Subcutaneous adipose tissue (tissue), 4 donors: ENCODE data around the gene MRPL24. TPM values are rescaled to one million over a fixed set of nuclear protein-coding genes. Genes with fewer than 3 reads are reported as not detected.

ENCODE experiments used
- total RNA-seq, 4 donors: library from RNA; depleted of rRNA; stranded (reverse); fragments of >200 nt; gene quantifications; one replicate each; pipeline ENCODE4 v1.1.0, GENCODE V29; 2016
- TF ChIP-seq, protein P1 (sequence below): fragments of 450-650 bp; IDR thresholded peaks from one replicate; pipeline ENCODE4 v1.5.1; 2016; ENCODE audit warnings: low read depth, mild to moderate bottlenecking, control low read depth, antibody characterized with exemption, moderate library complexity

Gene MRPL24
- total RNA-seq, 4 donors from 2014 or later = 53.0 to 84.5 (median 74.0) TPM

DNA sequence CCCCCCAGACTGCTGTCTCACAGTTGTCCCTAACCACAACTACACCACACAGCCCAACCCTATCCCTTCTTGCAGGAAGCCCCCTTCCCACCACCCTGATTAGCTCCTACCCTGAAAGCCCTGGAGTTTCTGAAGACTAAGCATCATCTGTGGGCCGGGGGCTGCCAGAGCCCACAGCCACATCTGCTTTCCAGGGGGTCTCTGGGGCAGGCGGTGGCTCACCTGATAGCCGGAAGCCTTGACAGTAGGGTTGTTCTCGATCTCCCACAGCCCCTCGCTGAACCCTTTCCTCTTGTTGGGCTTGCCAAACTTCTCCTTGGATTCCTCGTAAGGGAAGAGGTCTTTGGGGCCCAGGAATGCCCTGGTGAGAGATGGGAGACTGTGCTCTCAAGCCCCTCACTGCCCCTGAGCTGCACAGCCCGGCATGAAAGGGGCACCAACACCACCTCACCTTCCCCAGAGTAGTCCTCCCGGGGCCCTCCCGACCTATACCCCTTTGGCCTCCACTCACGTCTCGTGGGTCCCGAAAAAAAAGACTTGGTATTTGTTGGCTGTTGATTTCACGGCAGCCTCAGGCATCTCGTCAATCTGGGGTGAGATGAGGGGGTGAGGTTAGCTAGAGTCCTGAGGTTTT, 4.0 kb upstream of the MRPL24 start:
- TF ChIP-seq, protein P1, sequence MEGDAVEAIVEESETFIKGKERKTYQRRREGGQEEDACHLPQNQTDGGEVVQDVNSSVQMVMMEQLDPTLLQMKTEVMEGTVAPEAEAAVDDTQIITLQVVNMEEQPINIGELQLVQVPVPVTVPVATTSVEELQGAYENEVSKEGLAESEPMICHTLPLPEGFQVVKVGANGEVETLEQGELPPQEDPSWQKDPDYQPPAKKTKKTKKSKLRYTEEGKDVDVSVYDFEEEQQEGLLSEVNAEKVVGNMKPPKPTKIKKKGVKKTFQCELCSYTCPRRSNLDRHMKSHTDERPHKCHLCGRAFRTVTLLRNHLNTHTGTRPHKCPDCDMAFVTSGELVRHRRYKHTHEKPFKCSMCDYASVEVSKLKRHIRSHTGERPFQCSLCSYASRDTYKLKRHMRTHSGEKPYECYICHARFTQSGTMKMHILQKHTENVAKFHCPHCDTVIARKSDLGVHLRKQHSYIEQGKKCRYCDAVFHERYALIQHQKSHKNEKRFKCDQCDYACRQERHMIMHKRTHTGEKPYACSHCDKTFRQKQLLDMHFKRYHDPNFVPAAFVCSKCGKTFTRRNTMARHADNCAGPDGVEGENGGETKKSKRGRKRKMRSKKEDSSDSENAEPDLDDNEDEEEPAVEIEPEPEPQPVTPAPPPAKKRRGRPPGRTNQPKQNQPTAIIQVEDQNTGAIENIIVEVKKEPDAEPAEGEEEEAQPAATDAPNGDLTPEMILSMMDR = no peak

DNA sequence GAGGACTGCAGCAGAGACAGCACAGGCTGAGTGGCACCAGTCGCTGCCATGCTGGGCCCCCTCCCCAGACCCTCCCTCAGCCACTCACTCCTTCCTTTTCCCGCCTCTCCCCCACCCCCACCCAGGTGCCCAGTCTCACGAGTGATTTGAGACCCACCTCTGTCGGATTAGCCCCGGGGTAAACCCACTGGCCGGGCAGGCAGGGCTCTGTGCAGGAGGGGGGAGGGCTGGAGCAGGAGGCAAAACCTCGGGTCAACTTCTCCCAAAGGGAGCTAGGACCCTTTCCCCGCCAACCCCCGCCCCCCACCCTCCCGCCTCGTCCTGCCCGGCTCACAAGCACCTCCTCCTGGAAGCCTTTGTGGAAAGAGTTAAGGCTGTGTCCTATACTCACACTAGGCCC, 3.5 kb upstream of the MRPL24 start:
- TF ChIP-seq, protein P1 = no peak

DNA sequence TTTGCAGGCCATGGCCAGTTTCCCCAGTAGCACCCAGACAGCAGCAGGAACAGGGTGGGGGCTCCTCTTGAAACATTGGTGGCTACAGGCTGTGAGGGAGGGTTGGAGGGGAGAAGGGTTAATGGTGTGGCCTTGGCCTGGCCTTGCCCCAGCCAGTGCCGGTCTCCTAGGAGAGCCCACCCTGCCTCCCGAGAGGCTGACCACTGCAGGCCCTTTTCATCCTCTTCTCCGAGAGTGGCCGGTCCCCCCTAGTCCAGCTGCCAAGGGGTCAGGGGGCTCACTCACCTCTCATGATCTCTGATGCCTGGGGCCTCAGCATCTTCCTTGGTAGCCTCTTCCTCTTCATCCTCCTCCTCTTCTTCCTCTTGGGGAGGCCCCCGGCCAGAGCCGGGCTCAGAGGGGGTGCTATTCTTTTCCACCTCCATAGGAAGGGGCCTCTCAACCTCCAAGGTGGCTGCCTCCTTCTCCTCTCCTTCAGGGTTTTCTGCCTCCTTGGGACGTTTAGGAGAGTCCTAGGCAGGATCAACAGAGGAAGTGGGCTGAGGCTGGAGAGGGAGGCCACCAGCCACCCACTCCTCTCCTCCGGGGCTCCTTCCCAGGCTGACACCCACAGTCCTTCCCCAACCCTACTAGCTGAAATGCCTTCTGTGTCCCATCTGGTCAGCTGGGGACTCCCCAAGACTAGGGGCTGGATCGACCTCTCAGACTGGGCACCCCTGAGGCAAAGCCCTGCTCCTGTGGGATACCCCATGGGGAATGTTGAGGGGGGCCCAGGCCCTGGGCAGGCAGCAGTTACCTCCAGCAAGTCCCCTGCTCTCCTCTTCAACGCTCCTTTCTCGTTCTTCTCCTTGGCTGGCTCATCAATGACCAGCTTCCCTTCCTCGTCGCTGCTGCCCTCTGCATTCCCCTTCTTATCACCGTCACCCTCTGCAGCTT, 2.7 kb upstream of the MRPL24 start:
- TF ChIP-seq, protein P1 = no peak

DNA sequence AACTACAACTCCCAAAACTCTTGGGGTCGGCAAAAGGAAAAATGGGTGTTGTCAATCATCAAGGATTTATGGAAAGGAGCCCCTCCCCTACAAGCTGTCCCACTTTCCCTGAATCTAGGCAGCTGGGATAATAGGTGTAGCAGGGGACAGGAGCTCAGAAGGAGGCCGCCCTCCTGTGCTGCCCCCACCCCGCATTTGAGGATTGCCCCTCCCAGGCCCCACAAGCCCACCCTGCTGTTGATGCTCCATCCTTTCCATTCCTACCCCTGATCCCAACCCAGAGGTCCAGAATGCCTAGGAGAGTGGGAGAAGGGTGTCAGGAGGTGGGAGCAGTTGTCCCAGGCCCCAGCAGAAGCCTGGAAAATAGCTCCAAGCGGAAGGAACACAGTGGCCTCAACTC, 1.9 kb upstream of the MRPL24 start:
- TF ChIP-seq, protein P1 = no peak

DNA sequence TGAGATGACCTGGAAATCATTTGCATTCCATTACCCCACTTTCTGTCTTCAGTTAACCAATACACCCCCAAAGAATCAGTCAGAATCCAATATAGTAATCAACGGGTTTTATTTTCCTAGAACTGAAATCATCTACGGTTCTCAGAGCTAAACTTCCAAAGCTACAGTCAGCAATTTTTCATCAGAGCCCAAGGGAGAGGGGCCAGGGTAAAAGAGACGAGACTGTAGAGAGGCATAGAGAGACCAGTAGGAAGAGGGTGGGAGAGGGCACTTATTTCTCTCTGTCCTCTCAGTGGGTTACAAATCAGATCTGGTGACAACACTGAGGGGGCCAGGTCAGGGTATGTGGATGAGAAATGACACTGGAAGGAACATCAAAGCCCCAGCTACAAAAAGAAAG, 1.1 kb upstream of the MRPL24 start:
- TF ChIP-seq, protein P1 = no peak

DNA sequence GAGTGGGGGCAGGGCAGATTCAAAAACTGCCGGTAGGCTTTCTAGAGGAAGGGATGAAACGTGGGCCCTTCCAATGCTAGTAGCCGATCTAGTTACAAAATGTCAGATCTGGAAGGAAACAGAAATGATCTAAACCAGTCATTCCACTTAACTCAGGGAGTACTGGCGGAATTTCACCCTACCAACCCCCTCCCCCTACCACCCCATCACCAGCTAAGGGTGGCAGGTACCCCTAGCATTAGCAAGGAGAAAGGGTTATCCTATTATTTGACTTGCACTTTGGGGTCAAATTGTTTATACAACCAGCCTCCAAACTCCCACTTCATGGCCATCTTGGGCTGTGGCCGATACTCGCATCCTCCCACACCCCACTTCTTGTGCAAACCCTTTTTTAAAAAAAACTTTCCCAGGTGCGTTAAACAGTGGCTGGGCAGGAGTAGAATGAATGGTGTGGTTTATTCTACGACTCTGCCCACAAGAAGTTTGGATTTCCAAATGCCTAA, 644 bp upstream of the MRPL24 start:
- TF ChIP-seq, protein P1 = no peak

DNA sequence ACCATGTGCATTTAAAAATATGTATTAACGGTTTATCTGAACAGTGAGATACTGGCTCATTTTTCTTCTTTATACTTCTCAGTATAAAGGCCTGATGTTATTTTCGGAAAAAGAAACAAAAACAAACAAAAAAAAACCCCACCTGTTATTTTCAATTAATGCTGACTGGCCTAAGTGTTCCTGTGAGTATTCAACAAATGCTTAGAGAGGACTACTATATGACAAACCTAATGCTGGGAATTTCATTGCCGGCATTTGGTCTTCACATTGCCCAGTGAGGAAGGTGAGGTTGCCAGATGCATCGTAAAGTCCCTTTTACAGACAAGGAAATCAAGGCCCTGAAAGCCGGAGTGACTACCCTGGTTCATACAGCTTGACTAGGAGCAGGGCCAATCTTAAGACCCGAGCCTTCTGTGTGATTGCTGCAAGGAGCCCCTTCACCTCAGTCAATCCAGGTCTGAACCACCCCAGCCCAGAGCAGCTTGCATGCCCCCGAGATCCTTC, 599 bp downstream of the MRPL24 start:
- TF ChIP-seq, protein P1 = no peak
